Dedifferentiated amniotic fluid mesenchymal stem cell (primary cell): Measurements from ENCODE around the gene C7orf25.

Experiments
- DNase-seq: peaks from one replicate; pipeline ENCODE4 v3.0.0-alpha.2; 2016; ENCODE audit errors: extremely low spot score

C7orf25 gene

DNA sequence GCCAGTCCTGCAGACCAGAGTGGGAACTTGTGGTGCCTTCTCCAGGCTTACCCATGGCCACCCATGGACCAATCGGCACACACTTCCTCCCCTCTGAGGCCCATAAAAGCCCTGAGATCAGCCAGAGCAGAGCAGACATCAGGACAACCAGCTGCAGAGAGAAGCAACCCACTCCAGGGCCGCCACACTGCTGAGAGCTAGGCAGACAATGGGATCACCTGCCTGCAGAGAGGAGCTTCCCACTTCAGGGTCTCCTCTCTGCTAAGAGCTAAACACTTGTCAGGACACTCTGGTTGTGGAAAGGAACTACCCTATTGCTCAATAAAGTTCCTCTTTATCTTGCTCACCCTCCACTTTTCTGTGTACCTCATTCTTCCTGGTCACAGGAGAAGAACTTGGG, 34.0 kb downstream of the C7orf25 start:
- no peak for DNase-seq

- DNase-seq = peak; percentile 50
These were observed 35.4 kb downstream of the C7orf25 start for GRCh38 chr7:42876182-42877068.

GRCh38 chr7:42869131-42870020, 42.5 kb downstream of the C7orf25 start:
- no peak for DNase-seq

DNA sequence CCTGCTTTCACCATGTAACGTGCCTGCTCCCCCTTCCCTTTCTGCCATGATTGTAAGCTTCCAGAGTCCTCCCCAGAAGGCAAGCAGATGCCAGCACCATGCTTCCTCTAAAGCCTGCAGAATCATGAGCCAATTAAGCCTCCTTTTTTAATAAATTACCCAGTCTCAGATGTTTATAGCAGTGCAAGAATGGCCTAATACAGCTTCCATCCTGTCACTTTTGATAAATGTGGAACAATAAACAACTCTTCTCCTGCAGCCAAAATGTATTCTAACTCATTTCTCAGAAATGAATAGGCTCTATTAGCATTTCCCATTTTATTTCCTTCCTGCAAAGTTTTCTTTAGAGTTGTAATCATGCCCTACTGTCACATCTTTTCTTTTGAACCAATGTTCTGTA, 43.4 kb downstream of the C7orf25 start:
- no peak for DNase-seq
